Transverse colon (tissue), 4 donors: ENCODE measurements around the gene OPA3. TPM values are rescaled to one million over a fixed set of nuclear protein-coding genes. Genes with fewer than 3 reads are reported as not detected.

Experiments used
- DNase-seq: peaks from one replicate; pipeline ENCODE4 v3.0.0-alpha.2; 2019
- H3K27ac ChIP-seq, 4 donors: fragments of 200-600 bp; sonication (generic); 2 replicates each; pipeline ENCODE4 v1.5.1; 2016 to 2018; ENCODE audit warnings: inconsistent platforms in 4 of 4
- H3K27me3 ChIP-seq: fragments of 200-600 bp; sonication (generic); 2 replicates; pipeline ENCODE4 v1.5.1; 2017; ENCODE audit warnings: inconsistent platforms
- H3K36me3 ChIP-seq, 4 donors: fragments of 200-600 bp; sonication (generic); 2 replicates each; pipeline ENCODE4 v1.5.1; 2017 to 2019; ENCODE audit warnings: inconsistent platforms in 4 of 4
- H3K4me1 ChIP-seq, 4 donors: fragments of 200-600 bp; sonication (generic); 2 replicates each; pipeline ENCODE4 v1.5.1; 2017 to 2020; ENCODE audit warnings: inconsistent platforms in 4 of 4
- H3K4me3 ChIP-seq, 4 donors: fragments of 200-600 bp; sonication (generic); 1 replicate in 1 of 4; 2 replicates in 3 of 4; pipeline versions ENCODE4 v1.5.1 to v1.6.1; 2017 to 2019; ENCODE audit warnings: inconsistent platforms in 4 of 4
- H3K9me3 ChIP-seq, 2 donors: fragments of 200-600 bp; sonication (generic); 2 replicates each; pipeline ENCODE4 v1.5.1; 2017 to 2019; ENCODE audit warnings: inconsistent platforms in 2 of 2
- EP300 ChIP-seq: sonication (generic); formaldehyde crosslinking; IDR thresholded peaks from one replicate; pipeline ENCODE4 v1.6.1; 2017; ENCODE audit warnings: antibody characterized with exemption, low read depth
- POLR2A ChIP-seq: fragments of 450-650 bp; IDR thresholded peaks from one replicate; pipeline ENCODE4 v1.6.1; 2016; ENCODE audit warnings: antibody characterized with exemption, mild to moderate bottlenecking, moderate library complexity
- POLR2AphosphoS5 ChIP-seq, 3 donors: sonication (generic); formaldehyde crosslinking; IDR thresholded peaks; one replicate each; pipeline ENCODE4 v1.6.1; 2016; ENCODE audit warnings: antibody characterized with exemption in 3 of 3
- WGBS, 2 donors: methylation state at CpG; one replicate each; pipeline ENCODE4 v1.1.5; 2018; ENCODE audit warnings: low coverage in 1 of 2; 5-methylcytosine and 5-hydroxymethylcytosine counted together
- in situ Hi-C, 4 donors: fragments of 200-750 bp; cut with MboI; loops; one replicate each; pipeline versions ENCODE4 v1.15.0 to v1.15.1; 2017; ENCODE audit warnings: low sequenced_read_pairs in 3 of 4, low pct_ligation_motif_present in 1 of 4, low pct_unique_long_range_greater_than_20kb in 1 of 4
- intact Hi-C: fragments of 100-400 bp; cut with DNase I; formaldehyde crosslinking; loops from one replicate; pipeline ENCODE4 v1.15.1; 2023; ENCODE audit warnings: low total_unique reads
- total RNA-seq, 4 donors: library from RNA; depleted of rRNA; stranded (reverse); fragments of >200 nt; gene quantifications; one replicate each; pipeline ENCODE4 v1.1.0, GENCODE V29; 2016
- TF ChIP-seq, protein P1 (sequence below), 5 experiments: fragments of 200-600 bp in 3 of 5; fragments of 450-650 bp in 2 of 5; sonication (generic) in 3 of 5; IDR thresholded peaks; 1 replicate in 2 of 5; 2 replicates in 3 of 5; pipeline ENCODE4 v1.5.1; 2016 to 2017; ENCODE audit warnings: antibody characterized with exemption in 5 of 5, inconsistent platforms in 3 of 5, mild to moderate bottlenecking in 2 of 5, moderate library complexity in 1 of 5

OPA3 gene
- total RNA-seq, 4 donors from 2014 or later, result 6.7 to 10.8 (median 8.6) TPM

- H3K4me1 ChIP-seq, result no peaks in the 10 kb centered on the region
- 46 to 50% methylated on average over 7 to 47 of the region's 48 CpGs for WGBS, 2 donors
- in situ Hi-C loops, result no loop called here
- peak; percentile 73 for DNase-seq
- H3K36me3 ChIP-seq, result no peaks in the 10 kb centered on the region
- H3K9me3 ChIP-seq, result no peaks in the 10 kb centered on the region
- TF ChIP-seq POLR2AphosphoS5 (IDR thresholded peaks at IDR 0.05) (no peak), POLR2A (no peak), EP300 (no peak)
- TF ChIP-seq, protein P1, sequence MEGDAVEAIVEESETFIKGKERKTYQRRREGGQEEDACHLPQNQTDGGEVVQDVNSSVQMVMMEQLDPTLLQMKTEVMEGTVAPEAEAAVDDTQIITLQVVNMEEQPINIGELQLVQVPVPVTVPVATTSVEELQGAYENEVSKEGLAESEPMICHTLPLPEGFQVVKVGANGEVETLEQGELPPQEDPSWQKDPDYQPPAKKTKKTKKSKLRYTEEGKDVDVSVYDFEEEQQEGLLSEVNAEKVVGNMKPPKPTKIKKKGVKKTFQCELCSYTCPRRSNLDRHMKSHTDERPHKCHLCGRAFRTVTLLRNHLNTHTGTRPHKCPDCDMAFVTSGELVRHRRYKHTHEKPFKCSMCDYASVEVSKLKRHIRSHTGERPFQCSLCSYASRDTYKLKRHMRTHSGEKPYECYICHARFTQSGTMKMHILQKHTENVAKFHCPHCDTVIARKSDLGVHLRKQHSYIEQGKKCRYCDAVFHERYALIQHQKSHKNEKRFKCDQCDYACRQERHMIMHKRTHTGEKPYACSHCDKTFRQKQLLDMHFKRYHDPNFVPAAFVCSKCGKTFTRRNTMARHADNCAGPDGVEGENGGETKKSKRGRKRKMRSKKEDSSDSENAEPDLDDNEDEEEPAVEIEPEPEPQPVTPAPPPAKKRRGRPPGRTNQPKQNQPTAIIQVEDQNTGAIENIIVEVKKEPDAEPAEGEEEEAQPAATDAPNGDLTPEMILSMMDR (IDR thresholded peaks at IDR 0.05), result peak; percentile 20 to 59 (median 44)
- H3K4me3 ChIP-seq, result no peak overlapping the region
- peaks cover 47% of the 10 kb centered on the region for H3K27me3 ChIP-seq
- no peak overlapping the region for H3K27ac ChIP-seq
- intact Hi-C loops, result no loop called here
Observed at GRCh38 chr19:45591004-45591637, 6.5 kb upstream of the OPA3 start.

- TF ChIP-seq, protein P1 (IDR thresholded peaks at IDR 0.05), result no peak
- TF ChIP-seq POLR2A (no peak), EP300 (no peak), POLR2AphosphoS5 (IDR thresholded peaks at IDR 0.05) (no peak)
- 64 to 100% methylated on average over 1 to 15 of the region's 15 CpGs for WGBS, 2 donors
- DNase-seq, result no peak
- Histone ChIP-seq H3K36me3 (no peaks in the 10 kb centered on the region), H3K4me1 (peaks cover 0 to 2% (median under 1%) of the 10 kb centered on the region in 4 donors), H3K27me3 (peaks cover 41% of the 10 kb centered on the region), H3K4me3 (no peak overlapping the region), H3K27ac (no peak overlapping the region), H3K9me3 (no peaks in the 10 kb centered on the region)
- intact Hi-C loops, result no loop called here
- in situ Hi-C loops, result no loop called here
Observed at GRCh38 chr19:45590300-45591003, 5.8 kb upstream of the OPA3 start.

DNA sequence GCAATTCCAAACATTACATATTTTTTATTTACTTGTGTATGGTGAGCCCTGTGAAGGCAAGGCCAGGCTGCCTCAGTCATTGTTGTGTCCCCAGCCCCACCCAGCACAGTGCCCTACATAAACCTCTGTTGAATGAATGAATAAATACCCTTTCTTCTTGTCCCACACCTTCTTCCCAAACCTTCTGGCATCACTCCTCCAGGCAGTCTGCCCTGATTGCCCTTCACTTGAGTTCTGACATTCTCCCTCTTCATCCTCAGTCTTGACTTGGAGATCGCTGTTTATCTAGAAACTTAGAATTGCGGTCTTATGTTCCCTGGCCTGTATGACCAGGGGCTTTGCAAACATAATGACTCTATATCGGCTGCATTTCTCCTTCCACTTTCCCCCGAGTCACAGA is 5.2 kb upstream of the OPA3 start:
- peaks cover 0 to 7% (median 5%) of the 10 kb centered on the region in 4 donors for H3K4me1 ChIP-seq
- peaks cover 35% of the 10 kb centered on the region for H3K27me3 ChIP-seq
- no peak overlapping the region for H3K27ac ChIP-seq
- H3K36me3 ChIP-seq, result no peaks in the 10 kb centered on the region
- intact Hi-C loops, result no loop called here
- no peak for DNase-seq
- no peak overlapping the region for H3K4me3 ChIP-seq
- TF ChIP-seq EP300, result no peak
- TF ChIP-seq, protein P1 (IDR thresholded peaks at IDR 0.05), result no peak
- TF ChIP-seq POLR2AphosphoS5 (IDR thresholded peaks at IDR 0.05), result no peak
- no peak for TF ChIP-seq POLR2A
- H3K9me3 ChIP-seq, result no peaks in the 10 kb centered on the region
- in situ Hi-C loops, result no loop called here
- WGBS, 2 donors, result 80 to 93% methylated on average over 4 of the region's 4 CpGs

DNA sequence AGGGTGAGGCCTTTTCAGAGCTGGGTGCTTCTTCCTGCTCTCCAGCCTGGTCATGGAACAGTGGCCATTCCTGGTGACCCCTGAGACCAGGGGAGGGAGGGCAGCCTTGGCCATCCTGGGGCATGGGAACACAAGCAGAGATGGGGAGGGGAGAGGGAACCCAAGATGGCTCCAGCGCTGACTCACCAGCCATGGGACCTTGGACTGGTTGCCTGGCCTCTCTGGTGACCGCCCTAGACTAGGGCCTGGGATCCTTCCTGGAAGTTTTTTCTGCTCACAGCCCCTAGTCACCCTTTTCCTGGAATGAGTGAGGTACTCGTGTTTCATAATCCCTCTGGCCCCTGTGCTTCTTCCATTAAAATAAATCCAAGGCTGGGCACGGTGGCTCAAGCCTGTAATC is 3.3 kb upstream of the OPA3 start:
- intact Hi-C loops, result no loop called here
- Histone ChIP-seq H3K4me3 (no peak overlapping the region), H3K9me3 (no peaks in the 10 kb centered on the region), H3K27ac (no peak overlapping the region), H3K27me3 (peaks cover 18% of the 10 kb centered on the region), H3K4me1 (peaks cover 5 to 15% (median 9%) of the 10 kb centered on the region in 4 donors), H3K36me3 (no peaks in the 10 kb centered on the region)
- DNase-seq, result peak; percentile 37
- no peak for TF ChIP-seq POLR2A
- TF ChIP-seq, protein P1 (IDR thresholded peaks at IDR 0.05), result no peak
- TF ChIP-seq POLR2AphosphoS5 (IDR thresholded peaks at IDR 0.05), result no peak
- TF ChIP-seq EP300, result no peak
- 0 to 81% methylated on average over 1 to 4 of the region's 4 CpGs for WGBS, 2 donors
- in situ Hi-C loops, result no loop called here
